Uterus (tissue), 2 donors: Measurements from ENCODE around the gene SLC47A2.

Source experiments
- CTCF ChIP-seq, 4 experiments: fragments of 200-600 bp in 2 of 4; fragments of 450-650 bp in 2 of 4; sonication (generic) in 2 of 4; IDR thresholded peaks; one replicate each; pipeline ENCODE4 v1.5.1; 2016 to 2019; ENCODE audit warnings: antibody characterized with exemption in 4 of 4, mild to moderate bottlenecking in 2 of 4, moderate library complexity in 1 of 4
- POLR2A ChIP-seq, 2 donors: fragments of 450-650 bp; IDR thresholded peaks; one replicate each; pipeline ENCODE4 v1.6.1; 2016; ENCODE audit warnings: antibody characterized with exemption in 2 of 2, mild to moderate bottlenecking in 1 of 2, moderate library complexity in 1 of 2

- TF ChIP-seq CTCF (IDR thresholded peaks at IDR 0.05) (no peak), POLR2A (IDR thresholded peaks at IDR 0.05) (no peak)
Observed at GRCh38 chr17:19713462-19713861, 2.9 kb downstream of the SLC47A2 start.
